Thyroid gland (tissue), 4 donors: ENCODE measurements around the gene PPP2R5E.

Experiments
- CTCF ChIP-seq, 6 experiments: fragments of 200-600 bp in 3 of 6; fragments of 450-650 bp in 3 of 6; sonication (generic) in 3 of 6; IDR thresholded peaks; one replicate each; pipeline ENCODE4 v1.5.1; 2016 to 2019; ENCODE audit warnings: antibody characterized with exemption in 6 of 6, mild to moderate bottlenecking in 2 of 6, inconsistent platforms in 1 of 6, moderate library complexity in 1 of 6
- POLR2A ChIP-seq, 2 donors: fragments of 450-650 bp; IDR thresholded peaks; one replicate each; pipeline ENCODE4 v1.6.1; 2017; ENCODE audit warnings: antibody characterized with exemption in 2 of 2, mild to moderate bottlenecking in 2 of 2, moderate library complexity in 1 of 2

DNA sequence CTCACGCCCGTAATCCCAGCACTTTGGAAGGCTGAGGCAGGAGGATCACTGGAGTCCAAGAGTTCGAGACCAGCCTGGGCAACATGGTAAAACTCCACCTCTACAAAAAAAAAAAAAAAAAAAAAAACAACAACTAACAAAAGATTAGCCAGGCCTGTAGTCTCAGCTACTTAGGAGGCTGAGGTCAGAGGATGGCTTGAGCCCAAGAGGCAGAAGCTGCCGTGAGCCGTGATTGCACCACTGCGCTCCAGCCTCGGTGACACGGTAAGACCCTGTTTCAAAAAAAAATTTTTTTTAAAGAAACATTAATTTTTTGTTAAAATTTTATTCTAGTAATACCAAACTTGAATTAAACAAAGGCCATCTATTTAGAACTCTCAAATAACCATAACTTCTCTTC lies 77.8 kb downstream of the PPP2R5E start:
- TF ChIP-seq CTCF (IDR thresholded peaks at IDR 0.05) (no peak), POLR2A (IDR thresholded peaks at IDR 0.05) (no peak)
